Tibial nerve (tissue), 3 donors: ENCODE measurements around the gene CCDC14.
"Not testable (repeated sequence)": the region's sequence is repeated elsewhere in the genome, so short reads cannot be mapped to it uniquely, and the experiment has no call there.

Source experiments
- POLR2A ChIP-seq, 2 donors: fragments of 450-650 bp; IDR thresholded peaks; one replicate each; pipeline ENCODE4 v1.6.1; 2017; ENCODE audit warnings: antibody characterized with exemption in 2 of 2, mild to moderate bottlenecking in 2 of 2, moderate library complexity in 2 of 2
- TF ChIP-seq, protein P1 (sequence below), 5 experiments: fragments of 200-600 bp in 3 of 5; fragments of 450-650 bp in 2 of 5; sonication (generic) in 3 of 5; IDR thresholded peaks; one replicate each; pipeline ENCODE4 v1.5.1; 2016 to 2019; ENCODE audit warnings: antibody characterized with exemption in 5 of 5, mild to moderate bottlenecking in 3 of 5, moderate library complexity in 2 of 5

- TF ChIP-seq, protein P1, sequence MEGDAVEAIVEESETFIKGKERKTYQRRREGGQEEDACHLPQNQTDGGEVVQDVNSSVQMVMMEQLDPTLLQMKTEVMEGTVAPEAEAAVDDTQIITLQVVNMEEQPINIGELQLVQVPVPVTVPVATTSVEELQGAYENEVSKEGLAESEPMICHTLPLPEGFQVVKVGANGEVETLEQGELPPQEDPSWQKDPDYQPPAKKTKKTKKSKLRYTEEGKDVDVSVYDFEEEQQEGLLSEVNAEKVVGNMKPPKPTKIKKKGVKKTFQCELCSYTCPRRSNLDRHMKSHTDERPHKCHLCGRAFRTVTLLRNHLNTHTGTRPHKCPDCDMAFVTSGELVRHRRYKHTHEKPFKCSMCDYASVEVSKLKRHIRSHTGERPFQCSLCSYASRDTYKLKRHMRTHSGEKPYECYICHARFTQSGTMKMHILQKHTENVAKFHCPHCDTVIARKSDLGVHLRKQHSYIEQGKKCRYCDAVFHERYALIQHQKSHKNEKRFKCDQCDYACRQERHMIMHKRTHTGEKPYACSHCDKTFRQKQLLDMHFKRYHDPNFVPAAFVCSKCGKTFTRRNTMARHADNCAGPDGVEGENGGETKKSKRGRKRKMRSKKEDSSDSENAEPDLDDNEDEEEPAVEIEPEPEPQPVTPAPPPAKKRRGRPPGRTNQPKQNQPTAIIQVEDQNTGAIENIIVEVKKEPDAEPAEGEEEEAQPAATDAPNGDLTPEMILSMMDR (IDR thresholded peaks at IDR 0.05), result not testable (repeated sequence)
- not testable (repeated sequence) for TF ChIP-seq POLR2A (IDR thresholded peaks at IDR 0.05)
These were observed 30.9 kb upstream of the CCDC14 start, which contains the start of gene ROPN1 for GRCh38 chr3:123991730-123992588.
